Measurements from ENCODE around the gene DECR2.
A peak's percentile ranks its signal among the peaks of the same experiment; 100 is the strongest.
"Not testable (repeated sequence)": the region's sequence is repeated elsewhere in the genome, so short reads cannot be mapped to it uniquely, and the experiment has no call there.

Gene DECR2

GRCh38 chr16:379961-380761 is 21.5 kb upstream of the DECR2 start:
- DNase-seq: no peak

GRCh38 chr16:380762-381011 is 21.0 kb upstream of the DECR2 start:
- no peak for DNase-seq

DNA sequence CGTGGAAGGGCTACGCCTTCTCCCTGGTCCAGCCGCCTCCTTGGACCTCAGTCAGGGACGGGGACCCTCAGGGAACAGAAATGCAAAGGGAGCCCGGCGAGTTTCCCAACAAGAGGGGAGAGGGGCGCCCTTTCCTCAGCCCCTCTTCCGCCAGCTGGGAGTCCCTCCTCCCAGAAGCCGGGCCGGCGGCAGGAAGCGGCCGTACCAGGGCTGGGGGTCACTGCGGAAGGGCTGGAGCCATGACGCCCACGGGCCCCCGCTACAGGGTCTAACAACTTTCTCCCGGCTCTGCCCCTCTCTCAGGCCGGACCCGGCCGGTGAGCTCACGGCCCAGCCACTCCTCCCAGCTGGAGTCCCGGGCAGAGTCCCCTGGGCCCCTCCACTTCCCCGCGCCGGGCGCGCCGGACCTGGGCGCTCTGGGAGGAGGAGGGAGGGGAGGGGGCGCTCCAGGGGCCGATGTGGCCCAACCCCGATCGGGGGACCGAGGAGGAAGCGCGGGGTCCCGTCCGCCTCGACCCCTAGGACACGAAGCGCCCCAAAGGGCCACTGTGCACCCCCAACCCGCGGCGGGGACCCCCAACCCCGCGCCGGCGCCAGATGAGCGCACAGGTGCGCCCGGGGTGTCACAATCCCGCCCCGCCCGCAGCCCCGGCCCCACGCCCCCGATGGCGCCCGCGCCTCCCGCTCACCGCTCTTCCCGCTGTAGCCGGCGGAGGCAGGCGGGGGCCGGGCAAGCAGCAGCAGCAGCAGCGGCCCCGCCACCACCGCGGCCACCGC is 20.5 kb upstream of the DECR2 start:
- no peak for DNase-seq

GRCh38 chr16:381789-382717 is 19.6 kb upstream of the DECR2 start, which contains the start of gene PGAP6:
PGAP6 (minus strand) TSS chr16:381978; CDS start chr16:381821, 157 bp downstream.
- peak; percentile 61 for DNase-seq

- peak; percentile 21 for DNase-seq
These were observed 18.2 kb upstream of the DECR2 start for GRCh38 chr16:383326-384051.

GRCh38 chr16:386641-387156 is 15.0 kb upstream of the DECR2 start:
- no peak for DNase-seq

DNA sequence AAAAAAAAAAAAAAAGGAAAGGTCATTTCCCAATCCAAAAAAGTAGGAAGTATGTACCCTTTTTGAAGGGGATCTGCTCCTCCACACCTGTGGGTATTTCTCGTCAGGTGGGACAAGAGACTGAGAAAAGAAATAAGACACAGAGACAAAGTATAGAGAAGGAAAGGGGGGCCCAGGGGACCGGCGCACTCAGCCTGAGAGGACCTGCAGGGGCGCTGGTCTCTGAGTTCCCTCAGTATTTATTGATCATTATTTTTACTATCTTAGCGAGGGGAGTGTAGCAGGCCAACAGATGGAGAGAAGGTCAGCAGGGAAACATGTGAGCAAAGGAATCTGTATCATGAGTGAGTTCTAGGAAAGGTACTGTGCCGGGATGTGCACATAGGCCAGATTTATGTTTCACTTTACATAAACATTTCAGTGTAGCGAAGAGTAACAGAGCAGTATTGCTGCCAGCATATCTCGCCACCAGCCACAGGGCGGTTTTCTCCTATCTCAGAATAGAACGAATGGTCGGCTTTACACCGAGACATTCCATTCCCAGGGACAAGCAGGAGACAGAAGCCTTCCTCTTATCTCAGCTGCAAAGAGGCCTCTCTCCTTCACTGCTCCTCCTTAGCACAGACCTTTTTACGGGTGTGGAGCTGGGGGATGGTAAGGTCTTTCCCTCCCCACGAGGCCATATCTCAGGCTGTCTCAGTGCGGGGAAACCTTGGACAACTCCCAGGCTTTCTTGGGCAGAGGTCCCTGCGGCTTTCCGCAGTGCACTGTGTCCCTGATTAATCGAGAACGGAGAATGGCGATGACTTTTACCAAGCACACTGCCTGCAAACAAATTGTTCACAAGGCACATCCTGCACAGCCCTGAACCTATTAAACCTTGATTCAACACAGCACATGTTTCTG is 13.7 kb upstream of the DECR2 start:
- not testable (repeated sequence) for DNase-seq

DNA sequence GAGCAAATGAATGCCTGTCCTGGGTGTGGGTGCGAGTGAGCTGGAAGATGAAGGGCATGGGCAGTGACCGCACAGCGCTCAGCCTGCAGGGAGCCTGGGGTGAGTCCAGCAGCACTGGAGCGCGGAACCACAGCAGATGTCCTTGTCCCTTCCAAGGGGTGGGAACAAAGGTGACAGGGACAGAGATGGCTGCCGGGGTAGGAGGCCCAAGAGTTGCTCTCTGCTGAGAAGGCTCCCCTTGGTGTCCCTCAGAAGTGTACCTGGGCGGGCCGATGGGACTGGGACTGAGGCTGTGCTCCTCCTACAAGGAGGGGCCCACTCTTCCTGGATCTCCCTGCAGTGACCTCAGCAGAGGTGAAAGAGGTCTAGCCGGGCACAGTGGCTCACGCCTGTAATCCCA is 12.3 kb upstream of the DECR2 start:
- no peak for DNase-seq

GRCh38 chr16:391885-392335 is 9.8 kb upstream of the DECR2 start:
- DNase-seq: peak; percentile 59

DNA sequence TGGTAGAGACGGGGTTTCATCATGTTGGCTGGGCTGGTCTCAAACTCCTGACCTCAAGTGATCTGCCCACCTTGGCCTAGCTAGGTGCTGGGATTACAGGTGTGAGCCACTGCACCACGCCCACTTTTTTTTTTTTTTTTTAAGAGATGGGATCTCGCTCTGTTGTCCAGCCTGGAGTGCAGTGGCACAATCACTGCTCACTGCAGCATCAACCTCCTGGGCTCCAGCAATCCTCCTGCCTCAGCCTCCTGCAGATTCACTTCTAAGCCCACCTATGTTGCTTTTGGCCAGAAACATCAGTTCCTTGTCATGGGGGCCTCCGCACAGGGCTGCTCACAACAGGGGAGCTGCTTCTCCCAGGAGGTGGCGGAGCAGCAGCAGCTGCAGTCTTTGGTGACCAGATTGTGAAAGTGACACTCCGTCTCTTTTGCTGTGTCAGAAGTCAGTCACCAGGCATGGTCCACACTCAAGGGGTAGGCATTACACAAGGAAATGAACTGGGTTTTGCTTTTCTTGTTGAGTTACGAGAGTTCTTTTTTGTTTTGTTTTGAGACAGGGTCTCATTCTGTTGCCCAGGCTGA is 9.1 kb upstream of the DECR2 start:
- no peak for DNase-seq

GRCh38 chr16:396199-396598 is 5.5 kb upstream of the DECR2 start:
- no peak for DNase-seq

- DNase-seq: no peak
These were observed 5.1 kb upstream of the DECR2 start for GRCh38 chr16:396605-397004.

GRCh38 chr16:397135-397661 is 4.5 kb upstream of the DECR2 start, which contains the start of gene NME4:
NME4 (plus strand) TSS chr16:397199; CDS start chr16:397223, 24 bp downstream.
- no peak for DNase-seq

DNA sequence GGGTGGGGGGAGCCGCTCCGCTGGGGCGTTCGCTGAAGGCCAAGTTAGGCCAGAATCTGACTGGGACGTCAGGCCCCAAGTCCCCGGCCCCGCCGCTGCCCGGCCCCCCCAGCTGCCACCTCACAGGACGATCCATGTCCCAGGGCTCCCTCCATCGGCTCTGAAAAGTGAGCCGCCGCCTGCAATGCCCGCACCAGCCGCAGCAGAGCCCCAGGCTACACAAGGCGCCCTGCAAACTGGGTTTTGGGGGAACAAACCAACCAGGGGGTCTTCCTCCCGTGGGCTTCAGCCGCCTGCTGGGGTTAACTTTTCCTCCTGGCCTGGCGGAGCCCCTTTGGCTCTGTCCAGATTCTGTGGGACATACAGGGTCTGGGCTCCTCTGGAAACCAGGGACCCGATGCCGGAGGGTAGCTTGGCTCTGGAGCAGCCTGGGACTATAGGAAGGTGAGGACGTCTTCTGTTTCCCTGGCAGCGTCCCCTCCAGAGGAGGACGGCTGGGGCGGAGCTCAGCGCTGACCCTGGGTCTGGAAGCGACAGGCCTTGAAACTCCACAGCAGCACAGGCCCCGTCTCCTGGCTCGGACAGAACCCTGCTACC is 3.9 kb upstream of the DECR2 start:
- DNase-seq: peak; percentile 18

DNA sequence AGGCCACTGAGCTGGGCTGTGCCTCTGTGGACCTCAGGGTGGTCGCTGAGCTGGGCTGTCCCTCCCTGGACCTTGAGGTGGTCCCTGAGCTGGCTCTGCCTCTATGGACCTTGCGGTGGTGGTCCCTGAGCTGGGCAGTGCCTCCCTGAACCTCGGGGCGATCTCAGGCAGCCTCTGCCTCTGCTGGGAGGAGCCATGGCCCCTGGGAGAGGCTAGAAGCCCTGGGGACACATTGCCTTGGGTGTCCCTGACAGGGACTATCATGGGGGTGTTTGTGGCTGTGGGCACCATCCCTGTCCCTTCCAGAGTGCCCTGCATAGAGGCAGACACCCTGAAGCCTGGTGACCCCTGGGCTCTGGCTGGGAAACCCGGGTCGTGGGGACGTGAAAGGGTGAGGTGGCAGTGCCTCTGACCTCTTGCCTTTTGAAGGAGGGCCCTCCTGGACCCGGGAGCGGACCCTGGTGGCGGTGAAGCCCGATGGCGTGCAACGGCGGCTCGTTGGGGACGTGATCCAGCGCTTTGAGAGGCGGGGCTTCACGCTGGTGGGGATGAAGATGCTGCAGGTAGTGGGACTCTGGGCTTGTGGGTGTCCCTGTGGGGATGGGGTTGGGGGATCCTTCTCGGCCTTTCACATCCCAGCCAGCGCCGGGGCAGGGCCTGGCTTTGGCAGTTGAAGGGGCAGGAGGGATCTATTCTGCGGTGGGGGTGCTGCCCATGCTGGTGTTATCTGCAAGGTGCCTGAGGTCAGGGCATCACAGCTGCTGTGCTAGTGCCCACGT is 2.9 kb upstream of the DECR2 start:
- DNase-seq: no peak

- no peak for DNase-seq
These were observed 2.2 kb upstream of the DECR2 start for GRCh38 chr16:399340-400019.

- DNase-seq: no peak
These were observed 1.6 kb upstream of the DECR2 start for GRCh38 chr16:400061-400591.

DNA sequence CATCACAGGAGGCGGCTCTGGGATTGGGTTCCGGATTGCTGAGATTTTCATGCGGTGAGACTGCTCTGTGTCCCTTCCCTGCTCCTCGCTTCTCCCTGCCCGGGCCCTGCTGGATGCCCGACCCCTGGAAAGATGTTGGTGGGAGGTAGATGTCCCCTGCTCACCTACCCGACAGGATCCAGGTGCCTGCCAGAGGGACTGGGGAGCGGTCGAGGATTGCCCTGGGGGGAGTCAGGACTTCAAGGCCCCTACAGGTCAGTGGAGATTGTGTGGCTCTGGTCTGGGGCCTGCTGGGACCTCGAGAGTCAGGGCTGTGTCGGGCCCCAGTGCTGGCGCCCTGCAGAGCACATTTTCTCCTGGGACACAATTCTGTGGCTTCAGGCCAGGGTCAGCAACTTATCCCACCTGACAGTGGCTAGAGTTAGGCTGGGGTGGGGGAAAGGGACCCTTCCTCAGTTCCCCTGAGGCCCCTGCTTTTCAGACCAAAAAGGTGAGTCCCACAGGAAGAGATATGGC is 3.3 kb downstream of the DECR2 start:
- DNase-seq: no peak
